ENCODE measurements around the gene RING1.
A peak's percentile ranks its signal among the peaks of the same experiment; 100 is the strongest.

Gene RING1

GRCh38 chr6:33206864-33207551, 1.3 kb upstream of the RING1 start:
- Histone ChIP-seq H4K20me1 (ENCODE audit: insufficient read depth, low read length) (no peaks in the 10 kb centered on the region), H3K36me3 (ENCODE audit: insufficient read depth, low read length) (peaks cover 36% of the 10 kb centered on the region), H3K4me3 (ENCODE audit: low read depth, low read length, poor library complexity, severe bottlenecking) (peak overlapping the region; percentile 87), H3K9me2 (ENCODE audit: low read depth, low read length) (no peaks in the 10 kb centered on the region), H3K4me1 (ENCODE audit: insufficient read depth, low read length, severe bottlenecking) (peaks cover 36% of the 10 kb centered on the region), H3K9ac (ENCODE audit: low read length) (peak overlapping the region; percentile 95; the same call in 1 of the 2 replicates), H3K79me2 (ENCODE audit: insufficient read depth, low read length) (no peaks in the 10 kb centered on the region), H3K27me3 (ENCODE audit: insufficient read depth, low read length) (no peaks in the 10 kb centered on the region), H2AFZ (ENCODE audit: low read length) (no peak overlapping the region), H3K4me2 (ENCODE audit: low read length) (peak overlapping the region; percentile 82), H3K9me3 (ENCODE audit: low read length) (no peaks in the 10 kb centered on the region), H3K27ac (ENCODE audit: low read depth, low read length, poor library complexity, severe bottlenecking) (no peak overlapping the region), H3F3A (ENCODE audit: insufficient read depth, low read length) (0 out of 2 replicates have a peak, but pooled peaks cover 4% of the 10 kb centered on the region)
- TF ChIP-seq CTCF (IDR thresholded peaks at IDR 0.05; ENCODE audit: low read length) (no peak), EZH2 (IDR thresholded peaks at IDR 0.05; ENCODE audit: borderline replicate concordance, low read length) (no peak)

GRCh38 chr6:33207552-33208090, 679 bp upstream of the RING1 start:
- Histone ChIP-seq H3K9ac (ENCODE audit: low read length) (peak overlapping the region; percentile 95), H3K4me1 (ENCODE audit: insufficient read depth, low read length, severe bottlenecking) (peaks cover 34% of the 10 kb centered on the region), H3K9me2 (ENCODE audit: low read depth, low read length) (no peaks in the 10 kb centered on the region), H3K36me3 (ENCODE audit: insufficient read depth, low read length) (peaks cover 30% of the 10 kb centered on the region), H3K4me2 (ENCODE audit: low read length) (peak overlapping the region; percentile 82), H3K79me2 (ENCODE audit: insufficient read depth, low read length) (no peaks in the 10 kb centered on the region), H3K9me3 (ENCODE audit: low read length) (no peaks in the 10 kb centered on the region), H4K20me1 (ENCODE audit: insufficient read depth, low read length) (no peaks in the 10 kb centered on the region), H3K4me3 (ENCODE audit: low read depth, low read length, poor library complexity, severe bottlenecking) (peak overlapping the region; percentile 87), H3K27ac (ENCODE audit: low read depth, low read length, poor library complexity, severe bottlenecking) (peak overlapping the region; percentile 1), H3F3A (ENCODE audit: insufficient read depth, low read length) (0 out of 2 replicates have a peak, but pooled peaks cover 4% of the 10 kb centered on the region), H3K27me3 (ENCODE audit: insufficient read depth, low read length) (no peaks in the 10 kb centered on the region), H2AFZ (ENCODE audit: low read length) (no peak overlapping the region; the same call in 1 of the 2 replicates)
- TF ChIP-seq EZH2 (IDR thresholded peaks at IDR 0.05; ENCODE audit: borderline replicate concordance, low read length) (no peak), CTCF (IDR thresholded peaks at IDR 0.05; ENCODE audit: low read length) (no peak)

GRCh38 chr6:33209856-33210255, 1.6 kb downstream of the RING1 start:
- no peaks in the 10 kb centered on the region for H3K27me3 ChIP-seq (ENCODE audit: insufficient read depth, low read length)
- peaks cover 28% of the 10 kb centered on the region for H3K4me1 ChIP-seq (ENCODE audit: insufficient read depth, low read length, severe bottlenecking)
- H3K27ac ChIP-seq (ENCODE audit: low read depth, low read length, poor library complexity, severe bottlenecking) = no peak overlapping the region

More at GRCh38 chr6:33209856-33210255, 1.6 kb downstream of the RING1 start:
- H3K9ac ChIP-seq (ENCODE audit: low read length) = no peak overlapping the region
- TF ChIP-seq EZH2 (IDR thresholded peaks at IDR 0.05; ENCODE audit: borderline replicate concordance, low read length) (no peak), CTCF (IDR thresholded peaks at IDR 0.05; ENCODE audit: low read length) (no peak)
- H3K9me2 ChIP-seq (ENCODE audit: low read depth, low read length) = no peaks in the 10 kb centered on the region
- H2AFZ ChIP-seq (ENCODE audit: low read length) = no peak overlapping the region
- peaks cover 14% of the 10 kb centered on the region for H3K36me3 ChIP-seq (ENCODE audit: insufficient read depth, low read length)
- H3K79me2 ChIP-seq (ENCODE audit: insufficient read depth, low read length) = no peaks in the 10 kb centered on the region
- no peaks in the 10 kb centered on the region for H3K9me3 ChIP-seq (ENCODE audit: low read length)
- no peak overlapping the region for H3K4me2 ChIP-seq (ENCODE audit: low read length)
- no peaks in the 10 kb centered on the region for H4K20me1 ChIP-seq (ENCODE audit: insufficient read depth, low read length)
- 0 out of 2 replicates have a peak, but pooled peaks cover 4% of the 10 kb centered on the region for H3F3A ChIP-seq (ENCODE audit: insufficient read depth, low read length)
- H3K4me3 ChIP-seq (ENCODE audit: low read depth, low read length, poor library complexity, severe bottlenecking) = no peak overlapping the region
